D721Med (cell line): Measurements from ENCODE around the gene LRRTM3.

Source experiments
- DNase-seq: peaks from one replicate; pipeline ENCODE4 v3.0.0; 2011; ENCODE audit warnings: low spot score; ENCODE audit not compliant: insufficient read length
- FAIRE-seq: peaks from 2 replicates; lab custom pipeline; 2011; peaks lifted over from hg19 to GRCh38; lab: Jason Lieb, UNC
- CTCF ChIP-seq: IDR thresholded peaks from 2 replicates; pipeline ENCODE4 v1.5.1; 2012; ENCODE audit warnings: mild to moderate bottlenecking, control low read depth; ENCODE audit not compliant: insufficient read depth; ENCODE audit errors: missing control alignments

Gene LRRTM3

GRCh38 chr10:67079126-67079525 is 153.3 kb downstream of the LRRTM3 start:
- DNase-seq (no peak), FAIRE-seq (no peak)
- TF ChIP-seq CTCF = no peak

DNA sequence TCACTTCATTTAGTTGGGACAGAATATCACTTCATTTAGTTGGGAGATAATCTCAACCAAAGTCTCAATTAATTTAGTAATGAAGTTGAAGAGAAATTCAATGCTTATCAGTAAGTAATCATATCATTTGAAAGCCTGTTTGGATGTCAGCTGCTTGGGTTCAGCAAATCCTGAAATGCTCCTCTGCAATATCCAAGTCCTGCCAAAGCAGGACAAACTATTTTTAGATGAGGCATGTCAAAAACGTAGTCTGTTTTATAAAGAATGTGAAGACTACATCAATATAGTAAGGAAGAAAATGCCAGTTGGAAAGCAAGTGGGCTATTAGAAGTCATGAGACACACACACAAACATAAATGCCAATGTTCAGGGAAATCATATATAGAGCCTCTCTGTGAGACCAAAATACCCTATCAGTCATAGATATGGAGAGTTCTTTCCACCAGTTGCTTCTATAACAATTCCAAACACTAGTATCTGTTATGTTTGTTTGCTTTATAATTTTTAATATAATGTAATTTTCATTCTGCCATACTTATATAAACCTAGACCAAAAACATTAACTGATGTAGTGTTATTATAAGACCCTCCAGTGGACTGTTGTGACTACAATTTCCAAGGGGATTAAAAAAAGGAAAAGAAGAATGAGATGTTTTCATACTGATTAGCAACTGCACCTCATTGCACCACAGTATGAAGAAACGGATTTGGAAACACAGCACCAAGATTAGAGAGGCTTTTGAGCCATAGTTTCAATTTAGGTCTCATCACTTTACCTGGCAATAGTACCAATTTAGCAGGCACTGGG is 160.7 kb downstream of the LRRTM3 start:
- no peak for TF ChIP-seq CTCF
- FAIRE-seq = no peak

DNA sequence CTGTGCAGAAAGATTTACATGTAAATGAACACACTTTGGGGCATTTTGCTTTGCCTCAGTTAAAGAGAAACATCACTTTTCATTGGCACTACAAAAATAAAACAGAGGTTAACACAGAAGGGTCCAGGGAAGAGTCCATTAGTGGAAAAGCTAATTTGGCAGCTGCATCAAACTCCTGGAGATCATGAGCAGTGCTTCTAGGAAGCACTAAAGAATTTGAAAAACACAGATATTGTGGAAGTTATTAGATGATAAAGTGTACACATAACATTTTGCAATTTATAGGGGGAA is 161.2 kb downstream of the LRRTM3 start:
- no peak for TF ChIP-seq CTCF
- FAIRE-seq (no peak), DNase-seq (no peak)

More for the DNA sequence above, 160.7 kb downstream of the LRRTM3 start:
- DNase-seq = no peak

DNA sequence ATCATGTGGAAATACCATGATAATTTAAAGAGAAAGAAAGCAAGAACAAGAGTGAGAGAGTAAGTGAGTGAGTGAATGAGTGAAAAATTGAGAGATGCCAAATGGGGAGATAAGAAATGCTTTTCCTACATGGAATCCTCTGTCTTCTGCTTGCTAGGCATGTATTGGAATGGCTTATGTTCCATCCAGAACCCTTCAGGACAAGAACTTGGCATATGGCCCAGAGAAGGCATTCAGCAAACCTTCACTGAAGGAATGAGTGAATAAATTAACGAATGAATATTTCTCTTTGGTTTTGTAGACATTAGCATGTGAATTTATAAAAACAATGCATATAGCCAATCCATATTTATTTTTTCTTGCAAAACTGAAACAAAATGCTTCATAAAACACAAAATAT is 162.2 kb downstream of the LRRTM3 start:
- no peak for TF ChIP-seq CTCF
- DNase-seq (no peak), FAIRE-seq (no peak)

- DNase-seq (no peak), FAIRE-seq (no peak)
- TF ChIP-seq CTCF = no peak
These were observed 169.7 kb downstream of the LRRTM3 start for GRCh38 chr10:67095531-67095930.

- TF ChIP-seq CTCF = no peak
- FAIRE-seq = no peak
- no peak for DNase-seq
These were observed 172.6 kb downstream of the LRRTM3 start for GRCh38 chr10:67098461-67098860.

DNA sequence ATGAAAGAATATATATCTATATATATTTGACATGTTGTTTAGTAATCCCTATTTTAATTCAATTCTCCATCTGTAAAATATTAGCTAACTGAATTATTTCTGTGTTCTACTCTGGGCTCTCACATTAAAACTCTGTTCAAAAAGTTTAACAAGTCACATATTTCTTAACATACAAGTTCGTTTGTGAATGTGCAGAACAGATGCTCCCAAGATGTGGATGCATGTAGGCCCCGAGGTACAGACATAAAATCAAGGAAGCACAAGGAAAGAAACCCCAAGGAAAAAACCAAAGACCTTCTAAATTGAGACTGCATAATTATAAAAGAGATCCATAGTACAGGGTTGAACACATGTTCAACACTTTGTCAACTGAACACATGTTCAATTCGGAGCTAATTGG is 175.1 kb downstream of the LRRTM3 start:
- DNase-seq (no peak), FAIRE-seq (no peak)
- no peak for TF ChIP-seq CTCF
